ENCODE results near the gene ZNF407.
A peak's percentile ranks its signal among the peaks of the same experiment; 100 is the strongest.

ZNF407 gene

DNA sequence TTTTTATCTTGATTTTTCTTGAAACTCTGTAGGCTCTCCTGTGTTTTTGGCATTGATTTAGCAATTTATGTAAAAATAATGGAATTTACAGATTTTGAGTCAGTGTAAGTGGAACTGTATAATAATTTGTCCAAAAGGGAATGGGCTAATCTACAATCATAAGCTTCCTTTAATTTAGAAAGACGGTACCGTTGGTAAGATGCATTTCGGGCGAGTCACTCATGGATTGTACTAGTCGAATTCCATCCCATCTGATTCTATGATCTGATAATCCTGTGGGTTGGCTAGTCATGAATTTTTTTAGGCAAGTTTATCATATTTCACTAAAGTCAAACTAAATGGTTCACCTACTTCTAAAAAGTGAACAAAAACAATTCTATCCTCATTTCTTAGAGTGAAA, 133.4 kb downstream of the ZNF407 start:
- Mint-ChIP-seq H3K4me1 (ENCODE audit: low read depth) (peaks cover 7% of the 10 kb centered on the region), H3K27me3 (no peaks in the 10 kb centered on the region), H3K36me3 (peaks cover 31% of the 10 kb centered on the region), H3K9me3 (ENCODE audit: low read depth) (no peaks in the 10 kb centered on the region), H3K4me3 (no peak overlapping the region), H3K27ac (no peak overlapping the region)

DNA sequence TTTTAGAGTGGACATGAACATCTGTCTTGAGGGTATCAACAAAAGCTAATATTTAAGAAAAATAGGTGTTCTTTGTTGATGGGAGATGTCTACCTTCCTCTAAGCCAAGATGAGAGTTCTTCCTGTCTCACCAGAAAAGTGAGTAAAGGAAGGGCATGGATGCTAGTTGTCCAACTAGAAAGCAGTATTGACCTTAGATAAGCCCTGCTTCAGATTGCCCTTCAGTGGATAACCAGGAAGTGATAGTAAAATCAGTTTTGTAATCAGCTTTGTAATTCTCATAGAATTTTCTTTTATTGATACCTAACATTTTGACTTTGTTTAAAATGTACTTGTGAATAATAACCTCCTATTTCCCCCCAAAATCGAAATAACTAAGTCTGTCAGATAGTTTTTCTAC, 134.7 kb downstream of the ZNF407 start:
- Mint-ChIP-seq H3K4me3 (no peak overlapping the region), H3K27ac (no peak overlapping the region), H3K36me3 (peaks cover 23% of the 10 kb centered on the region), H3K4me1 (ENCODE audit: low read depth) (peaks cover 2% of the 10 kb centered on the region), H3K27me3 (no peaks in the 10 kb centered on the region), H3K9me3 (ENCODE audit: low read depth) (no peaks in the 10 kb centered on the region)

DNA sequence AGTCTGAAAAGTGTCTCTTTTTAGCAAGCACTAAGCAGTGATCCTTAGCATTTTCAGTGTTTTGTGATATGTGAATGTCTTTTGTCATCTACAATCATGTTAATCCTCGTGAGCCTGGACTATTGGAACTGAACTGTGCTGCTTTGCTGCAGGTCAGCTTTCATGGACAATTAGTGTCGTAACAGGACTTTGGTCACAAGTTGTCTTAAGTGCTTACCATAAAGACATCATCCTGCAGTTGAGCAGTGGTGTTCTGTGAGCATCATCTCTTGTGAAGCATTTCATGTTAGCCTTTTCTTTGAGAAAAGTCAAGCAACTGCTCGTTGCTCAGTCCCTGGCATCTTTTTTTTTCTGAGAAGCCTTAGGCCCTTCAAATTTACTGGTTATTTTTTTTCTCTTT, 135.9 kb downstream of the ZNF407 start:
- Mint-ChIP-seq H3K9me3 (ENCODE audit: low read depth) (no peaks in the 10 kb centered on the region), H3K4me1 (ENCODE audit: low read depth) (no peaks in the 10 kb centered on the region), H3K36me3 (peaks cover 18% of the 10 kb centered on the region), H3K4me3 (no peak overlapping the region), H3K27ac (peak overlapping the region; percentile 13), H3K27me3 (no peaks in the 10 kb centered on the region)

- Mint-ChIP-seq H3K4me1 (ENCODE audit: low read depth) (no peaks in the 10 kb centered on the region), H3K4me3 (no peak overlapping the region), H3K9me3 (ENCODE audit: low read depth) (no peaks in the 10 kb centered on the region), H3K27me3 (no peaks in the 10 kb centered on the region), H3K27ac (peak overlapping the region; percentile 13), H3K36me3 (peaks cover 15% of the 10 kb centered on the region)
These were observed 136.4 kb downstream of the ZNF407 start for GRCh38 chr18:74734013-74734444.

DNA sequence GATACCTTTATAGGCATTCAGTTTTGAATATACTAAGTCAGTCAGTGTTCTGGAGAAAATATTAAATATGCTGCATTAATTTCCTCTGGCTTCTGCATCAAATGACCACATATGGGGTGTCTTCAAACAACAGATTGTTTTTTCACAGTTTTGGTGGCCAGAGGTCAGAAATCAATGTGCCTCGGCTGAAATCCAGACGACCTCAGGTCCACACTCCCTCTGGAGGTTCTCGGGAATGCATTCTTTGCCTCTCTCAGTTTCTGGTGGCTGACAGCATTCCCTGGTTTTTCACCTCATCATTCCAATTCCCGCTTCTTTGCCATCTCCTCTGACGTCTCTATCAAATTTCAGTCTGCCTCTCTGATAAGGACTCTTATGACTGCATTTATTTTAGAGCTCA, 142.3 kb downstream of the ZNF407 start:
- H3K36me3 Mint-ChIP-seq = peaks cover 5% of the 10 kb centered on the region
- no peak overlapping the region for H3K4me3 Mint-ChIP-seq
- no peak overlapping the region for H3K27ac Mint-ChIP-seq
- no peaks in the 10 kb centered on the region for H3K4me1 Mint-ChIP-seq (ENCODE audit: low read depth)
- H3K9me3 Mint-ChIP-seq (ENCODE audit: low read depth) = no peaks in the 10 kb centered on the region
- no peaks in the 10 kb centered on the region for H3K27me3 Mint-ChIP-seq

DNA sequence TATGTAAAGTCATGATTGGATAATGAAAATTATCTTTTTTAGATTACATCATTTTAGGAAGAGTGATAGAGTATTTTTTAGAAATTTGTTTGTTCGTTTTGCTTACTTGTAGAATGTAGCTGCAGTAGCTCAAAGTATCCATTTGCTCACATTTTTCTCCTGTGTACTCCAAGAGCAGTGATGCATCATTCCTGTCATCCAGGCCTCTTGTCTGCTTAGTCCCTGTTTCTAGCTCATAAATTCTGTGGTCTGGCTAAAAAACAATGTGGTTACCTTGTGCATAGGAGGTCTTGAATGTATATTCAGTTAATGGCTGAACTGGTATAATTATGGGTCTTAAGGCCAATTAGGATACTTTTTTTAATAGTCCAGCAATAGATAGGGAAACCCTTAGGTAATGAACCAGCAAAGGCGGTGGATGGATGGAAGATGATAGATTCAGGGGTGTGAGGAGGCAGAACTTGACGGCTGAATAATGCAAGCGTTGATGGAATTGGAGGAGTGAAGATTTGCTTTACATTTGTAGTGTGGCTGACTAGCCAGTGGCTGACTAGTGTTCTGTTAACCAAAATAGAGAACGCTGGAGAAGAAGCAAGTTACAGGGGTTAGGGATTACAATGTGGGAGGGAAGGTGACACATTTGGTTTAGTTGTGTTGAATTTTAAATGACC, 145.0 kb downstream of the ZNF407 start:
- Mint-ChIP-seq H3K27me3 (no peaks in the 10 kb centered on the region), H3K4me3 (no peak overlapping the region), H3K27ac (no peak overlapping the region), H3K4me1 (ENCODE audit: low read depth) (peaks cover 4% of the 10 kb centered on the region), H3K36me3 (peaks cover 4% of the 10 kb centered on the region), H3K9me3 (ENCODE audit: low read depth) (no peaks in the 10 kb centered on the region)

GRCh38 chr18:74745633-74746403, 148.1 kb downstream of the ZNF407 start:
- Mint-ChIP-seq H3K4me1 (ENCODE audit: low read depth) (peaks cover 4% of the 10 kb centered on the region), H3K36me3 (peaks cover 10% of the 10 kb centered on the region), H3K9me3 (ENCODE audit: low read depth) (no peaks in the 10 kb centered on the region), H3K27me3 (no peaks in the 10 kb centered on the region), H3K27ac (no peak overlapping the region), H3K4me3 (no peak overlapping the region)

DNA sequence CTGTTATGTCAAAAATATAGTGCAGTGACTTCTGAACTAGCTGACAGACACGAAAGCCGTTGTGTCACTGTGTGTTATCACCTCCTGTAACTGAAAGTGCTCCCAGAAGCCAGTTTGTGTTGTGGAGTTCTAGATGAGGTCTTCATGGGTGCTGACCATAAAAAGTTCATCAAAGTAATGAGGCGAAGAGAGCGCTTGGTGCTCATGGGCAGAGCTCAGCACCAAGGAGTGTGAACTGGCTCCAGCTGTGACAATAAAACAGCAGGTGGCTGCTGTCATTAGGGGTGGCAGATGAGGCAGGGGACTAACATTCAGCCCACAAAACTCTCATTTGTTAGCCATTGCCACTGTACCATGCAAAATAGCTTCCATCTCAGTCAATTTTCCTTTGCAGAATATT, 151.1 kb downstream of the ZNF407 start:
- Mint-ChIP-seq H3K27me3 (no peaks in the 10 kb centered on the region), H3K4me3 (no peak overlapping the region), H3K36me3 (peaks cover 17% of the 10 kb centered on the region), H3K4me1 (ENCODE audit: low read depth) (peaks cover 5% of the 10 kb centered on the region), H3K27ac (no peak overlapping the region), H3K9me3 (ENCODE audit: low read depth) (no peaks in the 10 kb centered on the region)

DNA sequence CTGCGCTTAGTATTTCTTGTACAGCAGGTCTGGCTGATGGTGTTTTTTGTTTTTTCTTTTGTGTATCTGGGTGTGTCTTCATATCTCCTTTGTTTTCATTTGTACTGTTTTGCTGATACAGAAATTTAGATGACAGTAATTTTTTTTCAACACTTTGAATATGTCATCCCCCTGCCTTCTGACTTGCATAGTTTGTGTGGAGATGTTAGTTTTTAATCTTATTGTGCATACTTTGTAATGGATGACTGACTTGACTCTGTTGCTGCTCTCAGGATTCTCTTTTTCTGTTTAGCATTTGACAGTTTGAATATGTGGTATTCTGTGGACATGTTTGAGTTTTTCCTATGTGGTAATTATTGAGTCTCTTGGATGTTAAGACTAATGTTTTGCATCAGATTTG, 161.3 kb downstream of the ZNF407 start:
- H3K36me3 Mint-ChIP-seq = peaks cover 24% of the 10 kb centered on the region
- H3K4me3 Mint-ChIP-seq = no peak overlapping the region
- peaks cover 15% of the 10 kb centered on the region for H3K9me3 Mint-ChIP-seq (ENCODE audit: low read depth)
- no peak overlapping the region for H3K27ac Mint-ChIP-seq
- peaks cover 3% of the 10 kb centered on the region for H3K4me1 Mint-ChIP-seq (ENCODE audit: low read depth)
- H3K27me3 Mint-ChIP-seq = no peaks in the 10 kb centered on the region

DNA sequence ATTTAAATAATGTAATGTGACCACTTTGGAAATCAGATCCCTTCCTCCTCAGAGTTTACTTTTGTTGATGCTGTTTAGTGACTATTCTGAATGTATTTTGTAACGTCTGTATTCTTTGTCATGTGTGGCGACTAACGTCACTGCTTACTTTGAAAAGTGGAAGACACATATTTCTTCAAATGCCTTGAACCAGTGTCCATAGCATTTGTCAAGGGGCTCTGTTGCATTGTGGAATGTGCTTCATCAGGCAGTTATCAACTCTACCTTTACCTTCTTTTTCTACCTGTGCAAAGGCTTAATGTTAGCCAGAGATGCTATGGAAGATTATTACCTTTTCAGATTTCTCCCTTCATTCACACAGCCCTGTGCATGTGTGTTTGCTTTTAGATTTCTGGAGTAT, 162.4 kb downstream of the ZNF407 start:
- Mint-ChIP-seq H3K4me1 (ENCODE audit: low read depth) (no peaks in the 10 kb centered on the region), H3K4me3 (no peak overlapping the region), H3K36me3 (peaks cover 24% of the 10 kb centered on the region), H3K27ac (no peak overlapping the region), H3K9me3 (ENCODE audit: low read depth) (peaks cover 15% of the 10 kb centered on the region), H3K27me3 (no peaks in the 10 kb centered on the region)

DNA sequence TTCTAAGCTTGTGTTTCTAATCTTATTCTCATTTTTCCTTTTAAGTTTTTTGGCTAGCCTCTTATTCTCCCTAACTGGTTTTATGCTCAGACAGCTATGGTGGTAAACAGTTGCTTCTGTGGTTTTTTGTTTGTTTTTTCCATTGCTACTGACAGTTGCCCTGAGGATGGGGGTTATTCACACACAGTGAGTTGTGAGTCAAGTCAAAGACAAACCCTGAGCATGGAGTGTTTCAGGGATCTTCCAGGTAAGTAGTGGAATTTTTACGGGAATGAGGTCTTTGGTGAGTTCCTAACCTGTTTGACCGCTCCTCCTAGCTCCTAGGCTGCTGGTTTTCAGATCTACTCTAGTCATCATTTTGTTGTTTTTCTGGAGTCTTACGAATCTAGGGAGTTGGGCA, 162.8 kb downstream of the ZNF407 start:
- Mint-ChIP-seq H3K36me3 (peaks cover 26% of the 10 kb centered on the region), H3K9me3 (ENCODE audit: low read depth) (peaks cover 15% of the 10 kb centered on the region), H3K27ac (no peak overlapping the region), H3K4me3 (no peak overlapping the region), H3K4me1 (ENCODE audit: low read depth) (no peaks in the 10 kb centered on the region), H3K27me3 (no peaks in the 10 kb centered on the region)

- Mint-ChIP-seq H3K27ac (no peak overlapping the region), H3K4me3 (no peak overlapping the region), H3K36me3 (peaks cover 16% of the 10 kb centered on the region), H3K9me3 (ENCODE audit: low read depth) (no peaks in the 10 kb centered on the region), H3K4me1 (ENCODE audit: low read depth) (no peaks in the 10 kb centered on the region), H3K27me3 (no peaks in the 10 kb centered on the region)
These were observed 168.6 kb downstream of the ZNF407 start for GRCh38 chr18:74766251-74766650.

DNA sequence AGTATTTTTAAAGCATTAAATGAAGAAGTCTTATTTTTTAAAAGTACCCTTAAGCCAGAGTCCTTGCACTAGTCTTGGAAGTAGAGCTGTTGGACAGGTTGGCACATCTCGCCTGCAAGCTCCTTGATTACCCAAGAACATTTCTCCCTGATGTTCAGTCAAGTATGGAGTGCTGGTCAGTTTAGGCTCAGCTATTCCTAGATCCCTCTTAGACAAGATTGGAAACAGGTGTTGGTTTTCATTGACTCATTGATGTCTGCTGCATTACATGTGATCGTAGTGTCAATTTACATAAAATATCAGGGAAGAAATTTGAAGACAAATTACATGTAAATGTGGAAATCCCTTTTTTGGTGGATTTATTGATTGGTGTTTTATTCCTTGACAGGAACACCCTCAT, 170.4 kb downstream of the ZNF407 start:
- H3K27me3 Mint-ChIP-seq = no peaks in the 10 kb centered on the region
- H3K36me3 Mint-ChIP-seq = peaks cover 16% of the 10 kb centered on the region
- H3K9me3 Mint-ChIP-seq (ENCODE audit: low read depth) = no peaks in the 10 kb centered on the region
- no peak overlapping the region for H3K4me3 Mint-ChIP-seq
- peaks cover 6% of the 10 kb centered on the region for H3K4me1 Mint-ChIP-seq (ENCODE audit: low read depth)
- no peak overlapping the region for H3K27ac Mint-ChIP-seq

- no peak overlapping the region for H3K27ac Mint-ChIP-seq
- H3K36me3 Mint-ChIP-seq = peaks cover 24% of the 10 kb centered on the region
- H3K27me3 Mint-ChIP-seq = no peaks in the 10 kb centered on the region
- no peaks in the 10 kb centered on the region for H3K9me3 Mint-ChIP-seq (ENCODE audit: low read depth)
- no peak overlapping the region for H3K4me3 Mint-ChIP-seq
- H3K4me1 Mint-ChIP-seq (ENCODE audit: low read depth) = peaks cover 6% of the 10 kb centered on the region
These were observed 175.5 kb downstream of the ZNF407 start for GRCh38 chr18:74773171-74773624.

GRCh38 chr18:74774486-74774885, 176.8 kb downstream of the ZNF407 start:
- no peaks in the 10 kb centered on the region for H3K27me3 Mint-ChIP-seq
- H3K4me1 Mint-ChIP-seq (ENCODE audit: low read depth) = peaks cover 6% of the 10 kb centered on the region
- no peak overlapping the region for H3K27ac Mint-ChIP-seq

More at GRCh38 chr18:74774486-74774885, 176.8 kb downstream of the ZNF407 start:
- H3K4me3 Mint-ChIP-seq = no peak overlapping the region
- no peaks in the 10 kb centered on the region for H3K9me3 Mint-ChIP-seq (ENCODE audit: low read depth)
- peaks cover 21% of the 10 kb centered on the region for H3K36me3 Mint-ChIP-seq
